GM18511 (cell line): ENCODE measurements around the gene HSPB6.
"Not testable (repeated sequence)": the region's sequence is repeated elsewhere in the genome, so short reads cannot be mapped to it uniquely, and the experiment has no call there.

Experiments used
- ATAC-seq: cut with Tn5 transposase; IDR thresholded peaks from one replicate; pipeline ENCODE4 v1.9.1; 2021; ENCODE audit warnings: mild to moderate bottlenecking, moderate library complexity; ENCODE audit not compliant: unreplicated experiment

Gene HSPB6

GRCh38 chr19:35732540-35733179 is 24.2 kb downstream of the HSPB6 start:
- no peak for ATAC-seq

- ATAC-seq: no peak
Measured at GRCh38 chr19:35731779-35732405, 24.9 kb downstream of the HSPB6 start.

- ATAC-seq: no peak
Measured at GRCh38 chr19:35731353-35731752, 25.5 kb downstream of the HSPB6 start.

GRCh38 chr19:35730326-35730725 is 26.5 kb downstream of the HSPB6 start:
- ATAC-seq: no peak

- no peak for ATAC-seq
Measured at GRCh38 chr19:35729763-35730162, 27.1 kb downstream of the HSPB6 start.

- ATAC-seq: no peak
Measured at GRCh38 chr19:35729021-35729420, 27.8 kb downstream of the HSPB6 start.

- ATAC-seq: no peak
Measured at GRCh38 chr19:35727956-35728706, 28.7 kb downstream of the HSPB6 start.

GRCh38 chr19:35727053-35727955 is 29.5 kb downstream of the HSPB6 start:
- ATAC-seq: no peak

GRCh38 chr19:35725216-35725861 is 31.5 kb downstream of the HSPB6 start:
- no peak for ATAC-seq

GRCh38 chr19:35724560-35724959 is 32.3 kb downstream of the HSPB6 start:
- ATAC-seq: no peak

- not testable (repeated sequence) for ATAC-seq
Measured at GRCh38 chr19:35724132-35724531, 32.7 kb downstream of the HSPB6 start.

- ATAC-seq: no peak
Measured at GRCh38 chr19:35723671-35724070, 33.2 kb downstream of the HSPB6 start.

- ATAC-seq: no peak
Measured at GRCh38 chr19:35722897-35723296, 33.9 kb downstream of the HSPB6 start.

GRCh38 chr19:35722461-35722860 is 34.4 kb downstream of the HSPB6 start:
- ATAC-seq: no peak

- no peak for ATAC-seq
Measured at GRCh38 chr19:35721374-35721773, 35.5 kb downstream of the HSPB6 start.

- ATAC-seq: no peak
Measured at GRCh38 chr19:35720648-35721047, 36.2 kb downstream of the HSPB6 start.

GRCh38 chr19:35720163-35720524 is 36.7 kb downstream of the HSPB6 start:
- no peak for ATAC-seq

GRCh38 chr19:35719402-35720162 is 37.2 kb downstream of the HSPB6 start:
- ATAC-seq: no peak

- ATAC-seq: no peak
Measured at GRCh38 chr19:35718345-35719041, 38.3 kb downstream of the HSPB6 start.
